GM23338 (cell line): ENCODE results near the gene CPNE1. TPM values are rescaled to one million over a fixed set of nuclear protein-coding genes. Genes with fewer than 3 reads are reported as not detected.

Source experiments
- ATAC-seq: fragments of 200-7000 bp; cut with Tn5 transposase; 3 replicates; pipeline ENCODE4 v1.9.1; 2020
- DNase-seq: peaks from one replicate; pipeline ENCODE4 v3.0.0-alpha.2; 2015; ENCODE audit warnings: low spot score
- H2AFZ ChIP-seq: fragments of 200-600 bp; sonication (generic); 2 replicates; pipeline ENCODE4 v1.8.0; 2016; ENCODE audit warnings: antibody characterized with exemption, mild to moderate bottlenecking, moderate library complexity
- H3F3A ChIP-seq: fragments of 200-600 bp; sonication (generic); replicated peaks from 2 replicates; pipeline ENCODE4 v1.8.0; 2017; ENCODE audit warnings: antibody characterized with exemption, mixed run types, low read depth
- H3K27ac ChIP-seq: fragments of 200-600 bp; sonication (generic); 2 replicates; pipeline ENCODE4 v1.6.1; 2016; ENCODE audit warnings: low read depth
- H3K27me3 ChIP-seq: fragments of 200-600 bp; sonication (generic); 2 replicates; pipeline ENCODE4 v1.8.0; 2016; ENCODE audit warnings: mild to moderate bottlenecking, mixed run types, moderate library complexity; ENCODE audit not compliant: insufficient read depth
- H3K36me3 ChIP-seq: fragments of 200-600 bp; sonication (generic); 2 replicates; pipeline ENCODE4 v1.8.0; 2016; ENCODE audit warnings: mild to moderate bottlenecking; ENCODE audit not compliant: insufficient read depth
- H3K4me1 ChIP-seq: fragments of 200-600 bp; sonication (generic); 2 replicates; pipeline ENCODE4 v1.8.0; 2016; ENCODE audit warnings: mild to moderate bottlenecking, moderate library complexity; ENCODE audit not compliant: insufficient read depth
- H3K4me2 ChIP-seq: fragments of 200-600 bp; sonication (generic); 2 replicates; pipeline ENCODE4 v1.7.1; 2017; ENCODE audit warnings: mixed run types
- H3K4me3 ChIP-seq: fragments of 200-600 bp; sonication (generic); 2 replicates; pipeline ENCODE4 v1.6.1; 2016; ENCODE audit warnings: mixed run types
- H3K79me2 ChIP-seq: fragments of 200-600 bp; sonication (generic); replicated peaks from 2 replicates; pipeline ENCODE4 v1.8.0; 2017; ENCODE audit warnings: mild to moderate bottlenecking; ENCODE audit not compliant: insufficient read depth
- H3K9me2 ChIP-seq: fragments of 200-600 bp; sonication (generic); 2 replicates; pipeline ENCODE4 v1.8.0; 2017; ENCODE audit not compliant: insufficient read depth
- H4K20me1 ChIP-seq: fragments of 200-600 bp; sonication (generic); replicated peaks from 2 replicates; pipeline ENCODE4 v1.8.0; 2017; ENCODE audit warnings: mild to moderate bottlenecking; ENCODE audit not compliant: insufficient read depth
- H3K27ac Mint-ChIP-seq: 2 replicates; pipeline ENCODE4 v1.8.0; 2020; ENCODE audit warnings: inconsistent platforms, mild to moderate bottlenecking, moderate library complexity, mixed read lengths
- H3K27me3 Mint-ChIP-seq: 3 replicates; pipeline ENCODE4 v1.8.0; 2022; ENCODE audit warnings: low read depth, mild to moderate bottlenecking, moderate library complexity, mixed read lengths, inconsistent platforms; ENCODE audit not compliant: insufficient read depth, poor library complexity
- H3K36me3 Mint-ChIP-seq: 3 replicates; pipeline ENCODE4 v1.8.0; 2021; ENCODE audit warnings: low read depth, mild to moderate bottlenecking, inconsistent platforms, moderate library complexity, mixed read lengths
- H3K4me1 Mint-ChIP-seq: 3 replicates; pipeline ENCODE4 v1.8.0; 2020; ENCODE audit warnings: mild to moderate bottlenecking, inconsistent platforms, mixed read lengths
- H3K4me3 Mint-ChIP-seq: 3 replicates; pipeline ENCODE4 v1.8.0; 2021; ENCODE audit warnings: moderate library complexity, mild to moderate bottlenecking, inconsistent platforms, mixed read lengths
- H3K9me3 Mint-ChIP-seq: 3 replicates; pipeline ENCODE4 v1.8.0; 2020; ENCODE audit warnings: moderate library complexity, mild to moderate bottlenecking, inconsistent platforms, mixed read lengths
- CREB1 ChIP-seq: fragments of 250-450 bp; sonication (Bioruptor Pico); IDR thresholded peaks from 2 replicates; pipeline ENCODE4 v1.5.0; 2020; ENCODE audit warnings: low read depth, mild to moderate bottlenecking, moderate library complexity
- ETS1 ChIP-seq: IDR thresholded peaks from 2 replicates; pipeline ENCODE4 v1.6.1; 2016; ENCODE audit warnings: antibody characterized with exemption
- EZH2 ChIP-seq: fragments of 200-600 bp; sonication (generic); IDR thresholded peaks from one replicate; pipeline ENCODE4 v1.8.0; 2017; ENCODE audit warnings: antibody characterized with exemption, mild to moderate bottlenecking, low read depth; ENCODE audit not compliant: unreplicated experiment
- EZH2phosphoT487 ChIP-seq: fragments of 200-600 bp; sonication (generic); IDR thresholded peaks from one replicate; pipeline ENCODE4 v1.8.1; 2018; ENCODE audit warnings: antibody characterized with exemption; ENCODE audit not compliant: unreplicated experiment
- JUNB ChIP-seq: IDR thresholded peaks from one replicate; pipeline ENCODE4 v1.6.1; 2016; ENCODE audit warnings: antibody characterized with exemption; ENCODE audit not compliant: unreplicated experiment
- NANOG ChIP-seq: IDR thresholded peaks from 2 replicates; pipeline ENCODE4 v1.6.1; 2016; ENCODE audit warnings: antibody characterized with exemption, borderline replicate concordance
- POLR2AphosphoS5 ChIP-seq: IDR thresholded peaks from 2 replicates; pipeline ENCODE4 v1.6.1; 2016; ENCODE audit warnings: antibody characterized with exemption, low read depth
- REST ChIP-seq: IDR thresholded peaks from one replicate; pipeline ENCODE4 v1.6.1; 2018; ENCODE audit warnings: antibody characterized with exemption; ENCODE audit not compliant: unreplicated experiment
- STAT1 ChIP-seq: IDR thresholded peaks from one replicate; pipeline ENCODE4 v1.6.1; 2016; ENCODE audit warnings: antibody characterized with exemption; ENCODE audit not compliant: unreplicated experiment
- ZNF114 ChIP-seq: fragments of 250-450 bp; sonication (Bioruptor Pico); IDR thresholded peaks from 2 replicates; pipeline ENCODE4 v1.5.0; 2020; ENCODE audit warnings: mild to moderate bottlenecking, moderate library complexity
- ZNF331 ChIP-seq: fragments of 250-450 bp; sonication (Bioruptor Pico); IDR thresholded peaks from 2 replicates; pipeline ENCODE4 v1.5.0; 2020; ENCODE audit warnings: low read depth, mild to moderate bottlenecking, moderate library complexity
- ZNF462 ChIP-seq: fragments of 250-450 bp; sonication (Bioruptor Pico); IDR thresholded peaks from 2 replicates; pipeline ENCODE4 v1.5.0; 2020; ENCODE audit warnings: mild to moderate bottlenecking, moderate library complexity
- polyA plus RNA-seq: library from polyadenylated mRNA; unstranded; fragments of >200 nt; fragmentation: Nextera tagmentation; extraction: Ambion mirVana; gene quantifications from 2 replicates; pipeline ENCODE4 v1.2.1, GENCODE V29; 2016
- total RNA-seq: library from RNA; depleted of rRNA; stranded (reverse); fragments of >200 nt; shearing (Covaris generic); gene quantifications from 2 replicates; pipeline ENCODE4 v1.2.3, GENCODE V29; 2014
- TF ChIP-seq, protein P1 (sequence below), 2 experiments: fragments of 200-600 bp in 1 of 2; sonication (generic) in 1 of 2; conservative IDR thresholded peaks; 2 replicates each; pipeline versions ENCODE4 v1.5.1 to v1.6.1; 2016 to 2017; ENCODE audit warnings: antibody characterized with exemption in 2 of 2, low read depth in 2 of 2, mild to moderate bottlenecking in 2 of 2, moderate library complexity in 1 of 2

The CPNE1 gene
- total and polyA plus RNA-seq, 2 experiments from 2014 or later, result 189 to 196 TPM

DNA sequence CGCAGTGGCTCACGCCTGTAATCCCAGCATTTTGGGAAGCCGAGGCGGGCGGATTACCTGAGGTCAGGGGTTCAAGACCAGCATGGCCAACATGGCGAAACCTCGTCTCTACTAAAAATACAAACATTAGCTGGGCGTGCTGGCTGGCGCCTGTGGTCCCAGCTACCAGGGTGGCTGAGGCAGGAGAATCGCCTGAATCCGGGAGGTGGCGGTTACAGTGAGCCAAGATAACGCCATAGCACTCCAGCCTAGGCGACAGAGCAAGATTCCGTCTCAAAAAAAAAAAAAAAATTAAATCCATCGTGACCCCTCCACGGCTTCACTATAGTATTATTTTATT lies 1.2 kb upstream of the CPNE1 start:
- Histone ChIP-seq H3K4me2 (no peak overlapping the region), H3K79me2 (peaks cover 38% of the 10 kb centered on the region), H3K4me1 (peaks cover 25% of the 10 kb centered on the region), H3K27ac (no peak overlapping the region), H2AFZ (no peak overlapping the region), H3K36me3 (peaks cover 5% of the 10 kb centered on the region; the same call in 1 of the 2 replicates), H3K4me3 (no peak overlapping the region), H3F3A (no peaks in the 10 kb centered on the region), H4K20me1 (peaks cover 27% of the 10 kb centered on the region), H3K27me3 (no peaks in the 10 kb centered on the region), H3K9me2 (no peaks in the 10 kb centered on the region)
- peaks cover 24% of the 10 kb centered on the region; the same call in 2 of the 3 replicates for H3K4me1 Mint-ChIP-seq
- H3K9me3 Mint-ChIP-seq, result no peaks in the 10 kb centered on the region
- ATAC-seq (no peak), DNase-seq (no peak)
- H3K36me3 Mint-ChIP-seq, result peaks cover 17% of the 10 kb centered on the region
- H3K27me3 Mint-ChIP-seq, result peaks cover 9% of the 10 kb centered on the region
- no peak overlapping the region for H3K4me3 Mint-ChIP-seq
- no peak for TF ChIP-seq EZH2
- TF ChIP-seq ZNF114, result no peak
- TF ChIP-seq STAT1, result no peak
- TF ChIP-seq, protein P1, sequence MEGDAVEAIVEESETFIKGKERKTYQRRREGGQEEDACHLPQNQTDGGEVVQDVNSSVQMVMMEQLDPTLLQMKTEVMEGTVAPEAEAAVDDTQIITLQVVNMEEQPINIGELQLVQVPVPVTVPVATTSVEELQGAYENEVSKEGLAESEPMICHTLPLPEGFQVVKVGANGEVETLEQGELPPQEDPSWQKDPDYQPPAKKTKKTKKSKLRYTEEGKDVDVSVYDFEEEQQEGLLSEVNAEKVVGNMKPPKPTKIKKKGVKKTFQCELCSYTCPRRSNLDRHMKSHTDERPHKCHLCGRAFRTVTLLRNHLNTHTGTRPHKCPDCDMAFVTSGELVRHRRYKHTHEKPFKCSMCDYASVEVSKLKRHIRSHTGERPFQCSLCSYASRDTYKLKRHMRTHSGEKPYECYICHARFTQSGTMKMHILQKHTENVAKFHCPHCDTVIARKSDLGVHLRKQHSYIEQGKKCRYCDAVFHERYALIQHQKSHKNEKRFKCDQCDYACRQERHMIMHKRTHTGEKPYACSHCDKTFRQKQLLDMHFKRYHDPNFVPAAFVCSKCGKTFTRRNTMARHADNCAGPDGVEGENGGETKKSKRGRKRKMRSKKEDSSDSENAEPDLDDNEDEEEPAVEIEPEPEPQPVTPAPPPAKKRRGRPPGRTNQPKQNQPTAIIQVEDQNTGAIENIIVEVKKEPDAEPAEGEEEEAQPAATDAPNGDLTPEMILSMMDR (conservative IDR thresholded peaks at IDR 0.05; ENCODE audit: low read depth in 2 of 2), result no peak
- no peak for TF ChIP-seq CREB1
- TF ChIP-seq JUNB, result no peak
- no peak for TF ChIP-seq ZNF331 (CRISPR knock-in tag)
- TF ChIP-seq POLR2AphosphoS5, result no peak
- TF ChIP-seq ZNF462, result no peak
- no peak for TF ChIP-seq REST
- no peak for TF ChIP-seq ETS1
- no peak for TF ChIP-seq NANOG
- no peak for TF ChIP-seq EZH2phosphoT487
- peak overlapping the region; percentile 82; the same call in 1 of the 2 replicates for H3K27ac Mint-ChIP-seq
